Ovary (tissue), 9 donors: ENCODE measurements around the gene RBM15. TPM values are rescaled to one million over a fixed set of nuclear protein-coding genes. Genes with fewer than 3 reads are reported as not detected.
A peak's percentile ranks its signal among the peaks of the same experiment; 100 is the strongest.

Experiments used
- DNase-seq, 5 donors: peaks; one replicate each; pipeline ENCODE4 v3.0.0-alpha.2; 2019 to 2020
- H3K27ac ChIP-seq, 2 donors: fragments of 200-600 bp; one replicate each; pipeline versions ENCODE4 v1.5.1 to v1.8.0; 2019 to 2022
- H3K27me3 ChIP-seq: fragments of 200-600 bp; one replicate; pipeline ENCODE4 v1.8.0; 2022
- H3K36me3 ChIP-seq: fragments of 200-600 bp; sonication (generic); one replicate; pipeline ENCODE4 v1.5.1; 2019
- H3K4me1 ChIP-seq: one replicate; pipeline ENCODE4 v1.8.1; 2013; ENCODE audit warnings: mild to moderate bottlenecking, moderate library complexity; ENCODE audit not compliant: insufficient read depth
- H3K4me3 ChIP-seq: fragments of 200-600 bp; sonication (generic); one replicate; pipeline ENCODE4 v1.5.1; 2017
- H3K9me3 ChIP-seq, 2 donors: fragments of 200-600 bp in 1 of 2; sonication (generic) in 1 of 2; one replicate each; pipeline versions ENCODE4 v1.5.1 to v1.8.1; 2013 to 2019; ENCODE audit warnings: mild to moderate bottlenecking in 1 of 2, moderate library complexity in 1 of 2
- CTCF ChIP-seq, 3 donors: fragments of 450-650 bp in 2 of 3; fragments of 200-600 bp in 1 of 3; IDR thresholded peaks; one replicate each; pipeline versions ENCODE4 v1.5.1 to v1.8.0; 2016 to 2022; ENCODE audit warnings: antibody characterized with exemption in 3 of 3, mild to moderate bottlenecking in 1 of 3
- EP300 ChIP-seq: sonication (generic); formaldehyde crosslinking; IDR thresholded peaks from one replicate; pipeline ENCODE4 v1.6.1; 2017; ENCODE audit warnings: antibody characterized with exemption
- POLR2A ChIP-seq: fragments of 450-650 bp; IDR thresholded peaks from one replicate; pipeline ENCODE4 v1.6.1; 2017; ENCODE audit warnings: antibody characterized with exemption, mild to moderate bottlenecking, moderate library complexity
- WGBS, 3 donors: extraction: QIAGEN DNeasy Blood & Tissue Kit in 1 of 3; methylation state at CpG; one replicate each; pipeline versions ENCODE4 v1.1.5 to v1.1.7; 2013 to 2017; 5-methylcytosine and 5-hydroxymethylcytosine counted together
- intact Hi-C, 4 donors: fragments of 100-400 bp; cut with DNase I; formaldehyde crosslinking; loops; one replicate each; pipeline versions ENCODE4 v1.11.0 to v1.15.1; 2022 to 2023
- polyA plus RNA-seq, 2 donors: library from polyadenylated mRNA; stranded (reverse); fragments of 200-250 nt in 1 of 2; fragments of 350-450 nt in 1 of 2; fragmentation: Illumina TruSeq in 1 of 2; extraction: RNeasy Lipid Tissue Mini Kit (QIAGEN cat#74804) in 1 of 2; gene quantifications; one replicate each; pipeline ENCODE4 v1.2.3, GENCODE V29; 2013 to 2014
- total RNA-seq, 7 donors: library from RNA; depleted of rRNA in 2 of 7; stranded (reverse); fragments of >200 nt in 2 of 7; fragmentation: NEBNext Ultra II Directional in 3 of 7; extraction: Animal tissue kit (Norgen Biotek cat#: 25700) in 3 of 7; gene quantifications; one replicate each; pipeline versions ENCODE4 v1.1.0 to v1.2.4, GENCODE V29; 2016 to 2023
- donor health status: DM: no; HTN: no; CAD: no; lungs with moderate emphysema.
- donor health status: DM: no; HTN: no; CAD: no.
- donor health status: Bipolar disorder and iron deficiency.
- donor health status: DM: yes; HTN: yes; CAD: no.
- donor health status: DM: no; HTN: no; CAD: no.
- donor health status: DM: yes; HTN: yes; CAD: no.

Gene RBM15
- total and polyA plus RNA-seq, 9 donors: 3.4 to 28.7 (median 25.1) TPM

GRCh38 chr1:110328700-110329099, 10.5 kb upstream of the RBM15 start:
- intact Hi-C loops: no loop called here
- H3K4me3 ChIP-seq: no peak overlapping the region
- H3K27ac ChIP-seq: no peak overlapping the region
- no peak for TF ChIP-seq EP300
- TF ChIP-seq POLR2A: no peak
- TF ChIP-seq CTCF (IDR thresholded peaks at IDR 0.05): no peak
- H3K27me3 ChIP-seq: no peaks in the 10 kb centered on the region
- no peaks in the 10 kb centered on the region for H3K9me3 ChIP-seq
- H3K36me3 ChIP-seq: no peaks in the 10 kb centered on the region
- no peaks in the 10 kb centered on the region for H3K4me1 ChIP-seq
- no peak for DNase-seq
- 88 to 96% (median 93%) methylated on average over 3 of the region's 3 CpGs for WGBS, 3 donors

- WGBS, 3 donors: 96 to 100% (median 100%) methylated on average over 1 of the region's 1 CpG
- Histone ChIP-seq H3K4me1 (peaks cover 2% of the 10 kb centered on the region), H3K9me3 (no peaks in the 10 kb centered on the region), H3K36me3 (no peaks in the 10 kb centered on the region), H3K4me3 (no peak overlapping the region), H3K27me3 (no peaks in the 10 kb centered on the region), H3K27ac (no peak overlapping the region)
- TF ChIP-seq EP300: no peak
- no peak for TF ChIP-seq CTCF (IDR thresholded peaks at IDR 0.05)
- no peak for TF ChIP-seq POLR2A
- intact Hi-C loops: loop anchor here in 1 of 4 donors (10.0 kb wide), 1 partner anchor 130 kb away; no protein-coding TSS in a partner anchor
- no peak for DNase-seq
These were observed 3.9 kb upstream of the RBM15 start for GRCh38 chr1:110335265-110335664.

GRCh38 chr1:110336300-110337039, 2.7 kb upstream of the RBM15 start:
- WGBS, 3 donors: 72 to 76% (median 72%) methylated on average over 1 of the region's 1 CpG
- peaks cover 6% of the 10 kb centered on the region for H3K4me1 ChIP-seq
- intact Hi-C loops: loop anchor here in 1 of 4 donors (10.0 kb wide), 1 partner anchor 128 kb away; no protein-coding TSS in a partner anchor
- H3K4me3 ChIP-seq: no peak overlapping the region
- H3K27me3 ChIP-seq: no peaks in the 10 kb centered on the region
- no peak for TF ChIP-seq EP300
- TF ChIP-seq CTCF (IDR thresholded peaks at IDR 0.05): no peak
- TF ChIP-seq POLR2A: no peak
- no peaks in the 10 kb centered on the region for H3K9me3 ChIP-seq
- no peak for DNase-seq
- no peaks in the 10 kb centered on the region for H3K36me3 ChIP-seq
- no peak overlapping the region for H3K27ac ChIP-seq

GRCh38 chr1:110337704-110338308, 1.4 kb upstream of the RBM15 start:
- Histone ChIP-seq H3K4me1 (peaks cover 13% of the 10 kb centered on the region), H3K4me3 (peak overlapping the region; percentile 72), H3K27me3 (no peaks in the 10 kb centered on the region), H3K27ac (peak overlapping the region; percentile 96 to 98), H3K36me3 (no peaks in the 10 kb centered on the region), H3K9me3 (no peaks in the 10 kb centered on the region)
- TF ChIP-seq CTCF (IDR thresholded peaks at IDR 0.05): no peak
- TF ChIP-seq EP300: no peak
- no peak for TF ChIP-seq POLR2A
- WGBS, 3 donors: 1 to 2% (median 1%) methylated on average over 35 to 36 of the region's 36 CpGs
- peak; percentile 24 to 59 (median 56) for DNase-seq
- intact Hi-C loops: loop anchor here in 3 of 4 donors (2.0 to 10.0 kb wide), 3 partner anchors 53 to 127 kb away; partner anchors contain the start of genes LAMTOR5 (in 2 of the 3) and SLC16A4 (in 1 of the 3)
